Stomach (tissue), 4 donors: Measurements from ENCODE around the gene RAB23.

Experiments
- CTCF ChIP-seq, 7 experiments: fragments of 450-650 bp in 4 of 7; fragments of 200-600 bp in 3 of 7; sonication (generic) in 3 of 7; IDR thresholded peaks; one replicate each; pipeline ENCODE4 v1.5.1; 2016 to 2019; ENCODE audit warnings: antibody characterized with exemption in 7 of 7, control low read depth in 2 of 7, mild to moderate bottlenecking in 1 of 7
- POLR2A ChIP-seq, 4 donors: fragments of 450-650 bp; IDR thresholded peaks; one replicate each; pipeline ENCODE4 v1.6.1; 2016; ENCODE audit warnings: antibody characterized with exemption in 4 of 4, control low read depth in 2 of 4, mild to moderate bottlenecking in 1 of 4, moderate library complexity in 1 of 4

- TF ChIP-seq CTCF (IDR thresholded peaks at IDR 0.05) (no peak), POLR2A (IDR thresholded peaks at IDR 0.05) (no peak)
Measured at GRCh38 chr6:57173056-57173885, 48.8 kb downstream of the RAB23 start.
